Erythroblast (primary cell): ENCODE results near the gene NBPF11.
"Not testable (repeated sequence)": the region's sequence is repeated elsewhere in the genome, so short reads cannot be mapped to it uniquely, and the experiment has no call there.

Experiments used
- GATA1 ChIP-seq: IDR thresholded peaks from 2 replicates; pipeline ENCODE4 v1.6.1; 2011; ENCODE audit warnings: low read depth, mild to moderate bottlenecking, control low read depth, low read length, moderate library complexity
- POLR2A ChIP-seq: IDR thresholded peaks from 2 replicates; pipeline ENCODE4 v1.6.1; 2011; ENCODE audit warnings: mild to moderate bottlenecking, low read length

DNA sequence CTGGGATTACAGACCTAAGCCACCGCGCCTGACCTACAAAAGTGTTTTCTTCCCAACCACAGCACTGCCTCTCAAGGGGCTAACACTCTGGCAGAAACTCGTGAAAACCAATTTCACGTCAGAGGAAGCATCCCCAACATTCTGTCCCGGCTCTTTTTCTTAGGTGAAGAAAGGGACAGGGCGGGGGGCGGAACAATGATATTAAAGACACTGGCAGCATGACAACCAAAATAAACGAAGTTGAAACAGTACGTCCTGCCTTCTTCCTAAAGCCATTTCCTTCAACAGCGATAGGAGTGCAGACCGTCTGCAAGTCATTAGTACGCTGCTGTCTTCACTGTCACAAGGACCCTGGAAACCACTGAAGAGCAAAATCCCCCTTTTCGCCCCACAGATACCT lies 74.0 kb downstream of the NBPF11 start:
- TF ChIP-seq POLR2A, GATA1: not testable (repeated sequence)
